Activated naive CD4-positive, alpha-beta T cell treated with Interleukin-2 at 50 U/mL for 16 hours (primary cell): ENCODE results near the gene SCAMP5.

Experiments
- DNase-seq: peaks from one replicate; pipeline ENCODE4 v3.0.0-alpha.2; 2020

SCAMP5 gene, protein sequence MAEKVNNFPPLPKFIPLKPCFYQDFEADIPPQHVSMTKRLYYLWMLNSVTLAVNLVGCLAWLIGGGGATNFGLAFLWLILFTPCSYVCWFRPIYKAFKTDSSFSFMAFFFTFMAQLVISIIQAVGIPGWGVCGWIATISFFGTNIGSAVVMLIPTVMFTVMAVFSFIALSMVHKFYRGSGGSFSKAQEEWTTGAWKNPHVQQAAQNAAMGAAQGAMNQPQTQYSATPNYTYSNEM

DNA sequence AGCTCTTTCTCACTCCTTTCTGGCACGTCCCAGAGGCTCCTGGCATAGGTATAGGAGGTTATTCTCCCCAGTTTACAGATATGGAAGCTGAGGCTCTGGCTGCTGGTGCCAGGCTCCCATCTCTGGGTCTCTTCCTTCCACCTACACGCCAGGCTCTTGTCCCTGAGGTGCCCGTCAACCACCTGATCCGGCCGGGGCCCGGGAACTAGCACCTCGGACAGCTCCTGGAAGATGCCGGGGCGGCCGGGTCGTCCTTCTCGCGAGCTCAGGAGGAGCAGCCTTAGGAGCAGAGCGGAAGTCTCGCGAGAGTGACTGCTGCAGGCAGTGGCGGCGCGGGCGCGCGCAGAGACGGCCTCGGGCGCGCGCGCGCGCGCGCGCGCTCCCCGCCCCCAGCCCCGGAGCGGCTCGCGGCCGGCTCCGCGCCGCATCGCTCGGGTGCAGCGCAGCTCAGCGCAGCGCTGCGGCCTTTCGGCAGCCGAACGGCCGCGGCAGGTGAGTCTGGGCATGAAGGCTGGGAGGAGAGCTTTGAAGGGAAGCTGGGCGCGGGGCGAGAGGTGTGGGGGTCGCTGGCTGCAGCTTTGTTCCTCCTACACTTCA, at the start of gene SCAMP5:
TSS of gene SCAMP5 (plus strand) at position 382 of the 597 bp plus-strand sequence. CDS start 16,277 bp downstream, outside the sequence.
- peak; percentile 92 for DNase-seq

DNA sequence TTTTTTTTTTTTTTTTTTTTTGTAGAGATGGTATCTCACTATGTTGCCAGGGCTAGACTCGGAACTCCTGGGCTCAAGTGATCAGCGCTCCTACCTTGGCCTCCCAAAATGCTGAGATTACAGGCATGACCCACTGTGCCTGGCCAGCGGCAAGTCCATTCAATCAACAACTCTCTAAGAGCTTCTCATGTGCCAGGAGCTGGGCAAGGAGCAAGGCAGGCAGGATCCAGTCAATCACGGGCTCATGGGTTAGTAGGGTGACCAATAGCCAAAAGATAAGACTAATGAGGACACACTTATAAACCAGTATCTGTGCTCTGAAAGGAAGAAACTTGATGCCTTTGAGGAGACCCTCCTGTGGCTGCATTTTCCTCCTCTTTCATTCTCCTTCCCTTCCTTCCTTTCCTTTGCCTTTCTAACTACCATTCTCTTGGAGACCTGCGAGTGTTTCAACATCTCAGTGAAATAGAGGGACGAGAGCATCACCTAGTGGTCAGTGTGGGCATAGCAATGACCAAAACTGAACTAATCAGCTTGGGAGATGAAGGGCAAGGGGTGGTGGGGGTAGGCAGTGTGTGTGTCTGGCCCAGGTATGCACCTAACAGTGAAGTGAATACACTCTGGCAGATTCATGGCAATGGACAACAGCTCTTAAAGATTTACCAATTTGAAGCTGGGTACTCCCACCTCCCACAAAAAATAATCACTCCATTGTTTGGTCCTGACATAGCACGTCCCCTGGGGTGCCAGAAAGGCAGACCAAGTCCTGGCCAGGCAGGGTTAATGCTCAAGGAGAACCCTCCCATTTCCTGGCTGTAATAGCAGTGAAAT, 45.1 kb upstream of the SCAMP5 start:
- peak; percentile 80 for DNase-seq

DNA sequence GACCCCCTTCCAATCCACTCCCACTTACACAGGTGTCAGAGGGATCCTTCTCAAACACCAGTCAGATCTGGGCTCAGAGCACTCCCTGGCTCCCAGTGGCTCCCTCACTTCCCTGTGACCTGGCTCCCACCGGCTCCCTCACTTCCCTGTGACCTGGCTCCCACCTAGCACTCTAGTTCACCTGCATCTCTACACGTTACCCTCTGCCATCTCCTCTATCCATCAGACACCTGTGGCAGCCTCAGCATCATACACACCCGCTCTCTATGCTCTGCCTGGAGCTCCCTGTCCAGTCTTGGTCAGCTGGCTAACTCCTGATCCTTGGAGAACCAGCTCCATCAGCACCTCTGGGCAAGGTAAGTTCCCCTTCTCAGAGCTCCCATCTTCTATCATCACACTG, 44.4 kb upstream of the SCAMP5 start:
- no peak for DNase-seq

DNA sequence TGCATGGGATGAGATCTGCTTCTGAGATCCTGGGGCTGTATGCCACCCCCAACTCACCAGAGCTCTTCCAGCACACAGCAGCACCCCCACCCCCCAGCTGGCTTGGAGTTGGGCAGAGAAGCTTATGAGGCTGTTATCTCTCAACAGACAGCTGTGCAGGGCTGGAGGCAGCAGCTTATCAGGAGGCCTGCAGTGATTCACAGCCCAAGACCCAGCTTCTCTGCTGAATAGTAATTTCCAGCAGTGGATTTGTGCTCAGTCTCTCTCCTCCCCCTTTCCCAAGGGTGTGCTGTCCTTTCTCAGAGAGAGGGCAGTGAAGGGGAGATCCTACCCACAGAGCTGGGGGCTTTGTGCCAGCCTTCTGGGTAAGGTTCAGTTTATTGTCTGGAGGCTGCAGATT, 40.8 kb upstream of the SCAMP5 start:
- no peak for DNase-seq

DNA sequence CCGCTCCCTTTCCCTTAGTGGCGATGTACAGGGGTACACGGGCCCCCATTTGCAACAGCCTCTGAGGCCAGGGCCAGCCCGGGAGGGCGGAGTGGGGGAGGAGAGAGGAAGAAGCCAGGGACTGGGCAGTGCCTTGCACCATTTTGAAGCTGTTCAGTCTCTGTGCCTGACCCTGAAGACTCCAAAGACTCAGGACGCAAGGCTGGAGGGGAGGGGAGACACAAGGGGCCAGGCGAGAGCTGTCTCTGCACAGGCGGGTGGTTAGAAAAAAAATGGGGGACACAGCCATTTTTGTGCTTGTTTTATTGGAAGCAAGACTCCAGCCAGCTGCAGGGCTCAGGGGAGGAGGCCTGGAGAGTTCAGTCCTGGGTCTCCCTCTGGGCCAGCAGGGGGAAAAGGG, 40.3 kb upstream of the SCAMP5 start:
- DNase-seq: no peak

DNA sequence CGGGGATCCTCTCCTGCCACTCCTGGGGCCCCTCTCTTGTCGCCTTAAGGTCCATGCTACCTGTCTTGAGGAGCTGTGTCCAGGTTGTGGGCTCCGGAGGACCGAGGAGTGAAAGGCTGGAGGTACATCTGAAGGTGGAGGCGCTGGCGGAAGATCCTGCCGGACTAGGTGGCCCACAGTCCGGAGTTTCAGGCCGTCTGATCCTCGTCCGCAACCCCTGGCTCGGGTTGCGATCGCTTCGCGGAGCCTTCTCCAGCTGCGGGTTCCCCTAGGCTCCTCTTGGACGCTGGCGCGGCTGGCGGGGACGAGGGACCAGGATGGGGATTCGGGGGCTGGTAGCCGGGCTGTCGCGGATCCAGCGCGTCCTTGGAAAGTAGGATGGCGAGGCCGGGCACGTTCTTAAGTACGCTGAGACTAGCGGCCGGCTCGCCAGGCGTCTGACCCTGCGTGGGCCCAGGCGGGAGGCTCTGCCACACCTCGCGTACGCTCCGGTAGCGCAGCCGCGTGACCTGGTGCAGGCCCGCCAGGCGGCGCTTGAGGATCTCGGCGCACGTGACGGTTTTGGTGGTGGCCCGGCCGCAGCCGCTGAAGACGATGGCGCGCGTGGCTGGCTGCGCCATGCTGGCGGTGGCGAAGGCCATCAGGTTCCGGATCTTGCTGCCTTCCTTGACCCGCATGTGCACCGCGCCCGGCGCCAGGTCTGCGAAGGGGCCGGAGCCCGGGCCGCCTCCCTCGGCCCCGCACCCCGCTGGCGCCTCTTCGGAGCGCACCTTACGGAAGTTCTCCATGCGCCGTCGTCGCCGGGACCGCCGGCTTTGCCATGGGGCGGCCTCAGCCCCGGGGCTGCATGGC, 39.3 kb upstream of the SCAMP5 start:
- peak; percentile 71 for DNase-seq

DNA sequence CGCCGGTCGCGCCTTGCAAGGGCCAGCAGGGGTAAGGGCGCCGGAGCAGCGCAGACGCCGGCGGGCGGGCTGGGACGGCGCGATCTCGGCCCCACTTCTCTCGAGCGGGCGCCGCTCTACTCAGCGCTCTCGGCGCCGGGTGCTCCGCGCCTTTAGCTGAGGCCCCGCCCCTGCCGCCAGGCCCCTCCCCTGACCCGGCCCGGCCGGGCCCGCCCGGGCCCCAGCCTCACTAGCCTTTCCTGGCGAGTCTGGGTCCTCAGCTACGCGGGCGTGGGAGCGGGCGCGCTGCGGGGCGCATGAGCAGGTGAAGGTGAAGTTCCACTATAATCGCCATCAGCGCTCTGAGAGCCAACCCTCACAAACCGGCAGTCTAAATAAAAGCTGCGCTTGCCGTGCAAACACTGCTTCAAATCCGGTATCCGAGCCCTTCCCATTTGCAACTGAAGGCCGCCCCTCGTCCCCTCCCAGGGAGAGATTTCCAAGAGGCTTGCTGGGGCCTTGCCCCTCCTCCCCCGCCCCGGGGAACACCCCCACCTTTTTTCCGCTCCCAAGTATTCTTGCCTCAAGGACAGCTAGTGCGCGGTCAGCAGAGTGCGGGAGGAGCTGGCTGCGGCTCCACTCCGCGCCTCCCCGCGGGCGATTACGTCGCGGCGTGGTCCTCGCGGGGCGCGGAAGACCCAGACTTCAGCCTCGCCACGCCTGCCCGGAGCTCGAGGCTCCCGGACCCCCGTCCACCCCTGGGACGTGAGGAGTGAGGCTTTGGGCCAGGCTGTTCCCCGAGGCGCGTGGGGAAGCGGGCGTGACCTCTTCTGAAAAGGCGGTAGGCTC, 38.5 kb upstream of the SCAMP5 start, which contains the start of gene RPP25:
TSS of gene RPP25 (minus strand) at position 125 of the 828 bp plus-strand sequence. CDS start 189 bp downstream, outside the sequence.
- peak; percentile 79 for DNase-seq

DNA sequence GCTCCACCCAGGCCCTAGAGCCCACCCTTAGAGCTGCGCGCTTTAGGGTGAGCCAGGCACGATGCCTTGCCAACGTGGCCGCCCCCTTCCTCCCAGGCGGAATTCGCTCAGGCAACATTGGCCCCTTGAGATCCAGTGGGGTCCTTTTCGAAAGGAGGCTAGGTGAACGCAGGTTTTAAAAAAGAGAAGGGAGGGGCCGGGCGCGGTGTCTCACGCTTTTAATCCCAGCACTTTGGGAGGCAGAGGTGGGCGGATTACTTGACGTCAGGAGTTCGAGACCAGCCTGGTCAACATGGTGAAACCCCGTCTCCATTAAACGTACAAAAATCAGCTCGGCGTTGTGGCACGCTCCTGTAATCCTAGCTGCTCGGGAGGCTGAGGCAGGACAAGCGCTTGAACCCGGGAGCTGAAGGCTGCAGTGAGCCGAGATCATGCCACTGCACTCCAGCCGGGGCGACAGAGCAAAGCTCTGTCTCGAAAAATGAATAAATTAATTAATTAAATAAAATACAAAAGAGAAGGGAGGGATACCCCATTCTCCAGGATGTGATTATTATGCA, 37.8 kb upstream of the SCAMP5 start:
- no peak for DNase-seq

DNA sequence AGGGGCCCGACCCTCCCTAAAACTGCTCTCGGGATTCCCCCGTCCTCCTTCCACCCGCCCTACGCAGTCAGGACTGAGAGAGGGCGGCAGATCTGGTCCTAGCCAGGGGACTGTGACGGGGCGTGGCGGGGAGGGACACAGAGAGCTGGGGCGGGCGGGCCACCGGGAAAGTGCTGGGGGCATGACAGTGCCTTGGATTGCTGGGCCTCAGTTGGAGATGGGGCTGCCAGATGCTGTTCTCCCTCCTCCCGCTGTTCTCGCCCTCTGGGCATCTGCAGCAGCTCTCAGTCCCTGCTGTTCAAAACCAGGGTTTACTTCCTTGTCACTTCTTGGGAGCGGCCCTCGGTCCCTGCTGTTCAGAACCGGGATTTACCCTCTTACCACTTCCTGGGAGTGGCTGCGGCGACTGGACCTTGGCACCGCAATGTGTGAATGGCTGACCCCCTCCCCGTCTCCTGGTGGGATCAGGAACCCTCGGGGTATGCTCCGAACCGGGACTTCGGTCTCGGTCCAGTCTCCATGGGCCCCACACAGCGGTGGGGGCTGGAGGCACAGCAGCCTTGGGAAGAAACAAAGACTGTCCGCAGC, 36.9 kb upstream of the SCAMP5 start:
- no peak for DNase-seq

DNA sequence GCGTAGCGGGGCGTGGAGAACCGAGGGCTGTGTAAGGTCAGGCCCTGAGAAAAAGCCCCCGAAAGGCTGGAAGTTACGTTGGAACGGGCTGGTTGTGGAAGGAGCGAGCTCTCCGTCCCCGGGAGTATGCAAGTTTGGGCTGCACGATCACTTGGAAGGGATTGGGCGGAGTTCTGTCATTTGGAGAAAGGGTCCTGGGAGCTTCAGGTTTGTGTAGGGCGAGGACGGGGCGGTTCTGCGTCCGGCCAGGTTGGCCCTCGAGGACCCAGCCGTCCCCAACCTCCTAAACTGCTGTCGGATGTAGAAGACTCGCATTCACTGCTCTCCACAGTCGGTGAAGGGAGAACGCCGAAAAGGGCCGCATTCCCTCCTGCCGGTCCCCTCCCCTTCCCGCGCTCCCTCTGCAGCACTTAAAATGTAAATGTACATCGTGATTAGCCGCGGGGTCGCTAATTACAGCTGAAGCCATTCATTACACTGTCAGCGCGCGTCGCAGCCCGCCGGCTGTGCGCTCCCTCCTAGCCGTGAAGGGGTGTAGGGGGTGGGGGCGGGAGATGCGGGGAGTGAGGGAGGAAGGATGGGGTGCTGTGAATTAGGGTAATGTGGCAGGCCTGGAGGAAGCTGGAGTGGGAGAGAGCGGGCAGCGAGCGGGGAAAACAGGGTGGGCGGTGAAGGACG, 36.3 kb upstream of the SCAMP5 start:
- DNase-seq: no peak

DNA sequence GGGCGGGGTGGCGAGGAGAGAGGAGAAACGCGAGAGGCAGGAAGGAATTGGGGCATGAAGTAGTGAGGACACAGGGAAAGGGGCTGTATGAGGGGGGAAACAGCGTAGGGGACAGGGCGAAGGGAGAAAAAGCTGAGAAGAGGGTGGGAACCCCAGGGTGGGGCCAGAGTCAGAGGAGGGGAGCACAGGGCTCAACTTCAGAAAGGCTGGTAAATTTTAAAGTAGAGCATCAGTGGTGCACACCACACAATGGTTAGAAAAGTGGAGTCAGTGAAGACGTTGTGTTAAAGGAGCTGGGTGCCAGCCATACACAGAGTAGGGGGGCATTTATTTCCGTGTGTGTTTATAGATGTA, 35.8 kb upstream of the SCAMP5 start:
- DNase-seq: no peak

DNA sequence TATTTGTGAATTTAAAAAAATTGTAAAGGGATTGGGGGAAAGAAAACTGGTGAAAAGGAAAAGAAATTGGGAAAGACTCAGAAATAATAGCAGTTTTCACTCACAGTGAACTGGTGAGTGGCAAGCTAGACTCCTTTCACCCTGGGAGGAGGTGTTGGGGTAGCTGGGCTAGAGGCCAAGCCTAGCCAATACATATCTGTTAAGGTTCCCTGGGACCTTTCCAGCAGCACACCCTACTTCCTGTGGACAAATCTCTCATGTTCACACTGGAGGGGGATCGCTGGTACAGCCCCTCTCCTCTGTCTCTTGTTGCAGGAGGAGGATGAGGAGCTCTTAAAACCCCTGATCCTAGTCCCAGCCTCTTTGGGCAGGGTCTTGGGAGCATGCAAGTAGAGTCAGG, 35.1 kb upstream of the SCAMP5 start:
- DNase-seq: no peak

DNA sequence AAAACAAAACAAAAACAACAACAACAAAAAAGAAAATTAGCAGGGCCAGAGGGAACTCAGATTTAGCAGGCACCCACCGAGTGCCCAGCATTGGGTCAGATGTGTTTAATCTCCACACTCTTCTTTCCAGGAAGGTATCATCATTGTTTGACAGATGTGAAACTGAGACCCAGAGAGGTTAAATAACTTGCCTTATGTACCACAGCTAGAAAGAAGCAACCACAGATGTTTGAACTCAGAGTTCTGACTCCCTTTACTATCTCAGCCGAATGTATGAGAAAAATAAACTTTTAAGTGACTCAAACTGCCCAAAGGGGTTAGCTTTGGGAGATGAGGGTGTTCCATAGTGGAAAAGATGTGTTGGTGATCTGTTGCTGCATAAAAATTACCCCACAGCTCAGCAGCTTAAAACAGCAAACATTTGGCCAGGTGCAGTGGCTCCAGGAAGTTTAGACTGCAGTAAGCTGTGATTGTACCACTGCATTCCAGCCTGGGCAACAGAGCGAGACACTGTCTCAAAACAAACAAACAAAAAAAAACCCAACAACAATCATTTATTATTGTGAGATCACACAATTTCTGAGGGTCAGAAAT, 34.3 kb upstream of the SCAMP5 start:
- no peak for DNase-seq

DNA sequence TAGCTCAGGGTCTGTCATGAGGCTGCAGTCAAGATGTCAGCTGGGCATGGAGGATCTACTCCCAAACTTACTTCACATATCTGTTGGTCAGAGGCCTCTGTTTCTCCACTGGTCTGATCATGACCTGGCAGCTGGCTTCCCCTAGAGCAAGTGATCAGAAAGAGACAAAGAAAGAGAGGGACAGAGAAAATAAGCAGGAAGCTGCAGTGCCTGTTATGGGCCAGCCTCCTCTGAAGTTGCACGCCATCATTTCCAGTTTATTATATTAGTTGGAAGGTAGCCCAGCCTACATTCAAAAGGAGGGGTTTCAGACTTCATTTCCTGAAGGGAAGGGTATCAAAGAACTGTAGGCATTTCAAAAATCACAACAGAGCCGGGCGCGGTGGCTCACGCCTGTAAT, 33.7 kb upstream of the SCAMP5 start:
- no peak for DNase-seq

DNA sequence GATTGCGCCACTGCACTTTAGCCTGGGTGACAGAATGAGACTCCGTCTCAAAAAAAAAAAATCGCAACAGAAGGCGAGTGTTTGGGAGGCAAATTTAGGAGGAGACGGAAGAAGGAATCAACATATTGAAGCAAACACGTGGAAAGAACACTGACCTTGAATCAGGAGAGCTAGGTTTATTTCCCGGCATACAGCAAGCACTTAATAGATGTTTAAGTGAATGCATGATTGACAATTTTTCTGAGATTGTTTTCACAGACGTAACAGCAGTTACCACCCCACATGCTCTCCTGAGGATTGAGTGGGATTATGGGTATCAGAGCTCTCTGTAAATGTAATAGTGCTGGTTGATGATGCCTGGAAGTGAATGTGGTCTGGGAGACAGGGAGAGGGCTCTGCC, 33.1 kb upstream of the SCAMP5 start:
- no peak for DNase-seq

DNA sequence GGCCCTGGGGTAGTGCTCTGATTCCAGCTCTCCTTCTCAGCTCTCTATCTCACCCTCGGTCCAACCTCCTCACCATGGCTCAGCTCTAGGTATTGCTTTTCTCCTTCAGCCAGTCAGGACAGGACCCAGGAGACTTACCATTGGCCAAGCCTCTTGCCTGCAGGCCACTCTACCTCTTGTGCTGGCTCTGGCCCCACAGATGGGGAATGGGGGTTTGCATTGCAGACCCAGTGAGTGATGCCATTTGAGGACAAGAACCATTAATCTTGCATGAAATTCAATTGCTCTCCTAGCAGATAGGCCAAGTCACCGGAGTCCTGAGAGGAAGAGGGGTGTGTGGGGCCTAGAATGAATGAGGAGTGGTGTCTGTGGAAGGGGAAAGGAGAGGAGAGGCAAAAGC, 32.7 kb upstream of the SCAMP5 start:
- DNase-seq: no peak

DNA sequence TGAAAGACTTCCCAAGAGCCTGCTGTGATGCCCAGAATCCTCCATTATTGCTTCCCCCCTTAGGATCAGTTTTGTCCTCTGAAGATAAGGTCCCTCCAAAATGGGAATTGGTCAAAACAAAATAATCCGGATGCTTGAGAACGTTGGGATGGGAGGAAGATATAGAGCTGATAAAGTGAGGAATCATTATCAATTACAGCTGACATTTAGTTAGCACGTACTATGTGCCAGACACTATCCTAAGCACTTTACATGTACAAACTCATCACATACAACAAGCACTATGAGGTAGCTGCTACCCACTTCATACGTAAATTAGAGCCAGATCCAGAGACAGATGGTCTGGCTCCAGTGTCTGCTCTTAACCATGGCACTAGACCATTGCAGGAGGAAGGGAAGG, 32.1 kb upstream of the SCAMP5 start:
- DNase-seq: no peak

DNA sequence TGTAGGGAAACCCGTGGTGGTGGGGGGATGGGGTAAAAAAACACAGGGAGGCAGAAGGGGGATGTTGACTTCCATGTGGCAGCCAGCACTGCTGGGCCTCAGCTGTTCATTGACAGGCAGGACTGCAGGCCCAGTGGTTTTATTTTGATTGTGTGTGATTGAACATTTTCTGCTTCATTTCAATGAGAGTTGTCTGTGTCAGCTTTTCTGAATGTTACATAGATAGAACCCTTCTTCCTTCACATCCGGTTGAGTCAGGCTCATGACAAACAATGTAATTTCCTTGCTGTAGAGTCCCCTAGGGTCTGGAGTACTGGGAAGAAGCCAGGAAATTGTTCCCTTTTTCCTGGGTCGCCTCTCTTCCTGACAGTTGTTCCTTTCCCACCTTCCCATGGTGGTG, 30.6 kb upstream of the SCAMP5 start:
- no peak for DNase-seq

DNA sequence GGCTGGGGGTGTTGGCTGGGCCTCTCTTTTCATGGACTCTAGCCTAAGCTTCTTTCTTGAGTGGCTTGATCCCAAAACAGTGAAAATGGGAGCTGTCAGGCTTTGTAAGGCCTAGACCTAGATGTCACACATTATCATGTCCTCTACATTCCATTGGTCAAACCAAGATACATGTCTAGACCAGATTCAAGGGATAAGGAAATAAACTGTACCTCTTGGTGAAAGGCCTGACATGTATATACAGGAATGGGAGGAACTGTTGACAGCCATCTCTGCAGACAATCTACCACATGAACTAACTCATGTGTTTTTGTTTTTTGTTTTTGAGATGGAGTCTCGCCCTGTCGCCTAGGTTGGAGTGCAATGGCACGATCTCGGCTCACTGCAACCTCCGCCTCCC, 27.7 kb upstream of the SCAMP5 start:
- DNase-seq: no peak

DNA sequence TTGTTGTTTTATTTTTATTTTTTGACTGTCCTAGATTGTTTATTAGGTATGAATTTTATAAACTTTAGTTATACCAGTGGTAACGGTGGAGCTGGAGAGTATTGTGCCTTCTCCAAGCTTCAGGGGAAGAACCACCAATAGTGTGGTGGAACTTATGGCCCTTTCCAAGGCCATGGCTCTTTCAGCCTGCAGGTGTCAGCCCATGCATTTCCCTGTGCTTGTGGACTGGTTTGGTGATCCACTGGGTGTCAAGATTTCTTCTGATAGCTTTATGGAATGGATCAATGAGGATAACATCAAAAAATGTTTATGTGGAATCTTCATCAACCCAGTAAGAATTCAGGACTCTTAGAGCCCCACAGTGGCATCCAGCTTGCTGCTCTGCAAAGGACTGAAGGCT, 19.2 kb upstream of the SCAMP5 start:
- DNase-seq: no peak
